IMR-90 (cell line): ENCODE results near the gene CAPS. TPM values are rescaled to one million over a fixed set of nuclear protein-coding genes. Genes with fewer than 3 reads are reported as not detected.
"Not testable (repeated sequence)": the region's sequence is repeated elsewhere in the genome, so short reads cannot be mapped to it uniquely, and the experiment has no call there.

Experiments
- ATAC-seq: fragments of 200-7000 bp; cut with Tn5 transposase; 2 replicates; pipeline ENCODE4 v1.9.1; 2020; ENCODE audit warnings: low read depth, mild to moderate bottlenecking, moderate library complexity
- BruUV-seq: library from RNA; stranded (reverse); fragments of 400-500 nt; replicated peaks from 2 replicates; lab custom pipeline; 2021; lab: Mats Ljungman, UMichigan
- CTCF ChIA-PET: fragments of 300-600 bp; formaldehyde crosslinking; extraction: SDS; loops from one replicate; lab custom pipeline; 2021; ENCODE audit warnings: antibody characterized with exemption; lab: Yijun Ruan, JAX
- POLR2A ChIA-PET: fragments of 300-600 bp; sonication (Branson Sonifier 250); formaldehyde crosslinking; loops from one replicate; lab custom pipeline; 2022; ENCODE audit warnings: antibody characterized with exemption; ENCODE audit not compliant: unreplicated experiment; lab: Charles Lee
- DNase-seq: peaks from one replicate; pipeline ENCODE4 v3.0.0; 2013
- H2AFZ ChIP-seq: replicated peaks from 2 replicates; pipeline ENCODE3; 2013; ENCODE audit warnings: low read length, mild to moderate bottlenecking; ENCODE audit not compliant: poor library complexity
- H2AK5ac ChIP-seq: 2 replicates; pipeline ENCODE4 v1.6.1; 2013; ENCODE audit warnings: low read depth, low read length, inconsistent platforms
- H2AK9ac ChIP-seq: replicated peaks from 2 replicates; pipeline ENCODE3; 2013; ENCODE audit warnings: mild to moderate bottlenecking, low read depth, low read length, moderate library complexity; ENCODE audit not compliant: poor library complexity
- H2BK120ac ChIP-seq: 2 replicates; pipeline ENCODE4 v1.6.1; 2013; ENCODE audit warnings: low read depth, low read length, inconsistent platforms
- H2BK15ac ChIP-seq: 3 replicates; pipeline ENCODE4 v1.6.1; 2013; ENCODE audit warnings: low read depth, low read length, inconsistent platforms
- H2BK20ac ChIP-seq: 2 replicates; pipeline ENCODE4 v1.6.1; 2013; ENCODE audit warnings: low read depth, mild to moderate bottlenecking, inconsistent platforms, low read length, moderate library complexity
- H2BK5ac ChIP-seq: 2 replicates; pipeline ENCODE4 v1.6.1; 2013; ENCODE audit warnings: mild to moderate bottlenecking, low read depth, low read length, inconsistent platforms; ENCODE audit not compliant: poor library complexity, severe bottlenecking
- H3K14ac ChIP-seq: replicated peaks from 2 replicates; pipeline ENCODE4 v1.6.1; 2013; ENCODE audit warnings: low read depth, low read length, inconsistent platforms
- H3K18ac ChIP-seq: 2 replicates; pipeline ENCODE4 v1.6.1; 2013; ENCODE audit warnings: low read depth, low read length, control low read depth
- H3K23ac ChIP-seq: 2 replicates; pipeline ENCODE4 v1.6.1; 2013; ENCODE audit warnings: low read depth, low read length, inconsistent platforms
- H3K27ac ChIP-seq: 2 replicates; pipeline ENCODE4 v1.5.1; 2013; ENCODE audit warnings: mild to moderate bottlenecking, control low read depth, low read length; ENCODE audit not compliant: insufficient read depth
- H3K27me3 ChIP-seq: 2 replicates; pipeline ENCODE4 v1.6.1; 2013; ENCODE audit warnings: low read length; ENCODE audit not compliant: control insufficient read depth, insufficient read depth
- H3K36me3 ChIP-seq: 2 replicates; pipeline ENCODE4 v1.6.1; 2013; ENCODE audit warnings: low read length, mixed read lengths; ENCODE audit not compliant: control insufficient read depth, insufficient read depth
- H3K4ac ChIP-seq: 2 replicates; pipeline ENCODE4 v1.6.1; 2013; ENCODE audit warnings: low read depth, low read length, inconsistent platforms
- H3K4me1 ChIP-seq: 2 replicates; pipeline ENCODE4 v1.6.1; 2013; ENCODE audit warnings: low read length, mixed read lengths; ENCODE audit not compliant: control insufficient read depth, insufficient read depth
- H3K4me2 ChIP-seq: 2 replicates; pipeline ENCODE4 v1.6.1; 2013; ENCODE audit warnings: low read depth, mild to moderate bottlenecking, control low read depth, low read length, moderate library complexity
- H3K4me3 ChIP-seq: 2 replicates; pipeline ENCODE4 v1.5.1; 2013; ENCODE audit warnings: low read depth, mild to moderate bottlenecking, control low read depth, low read length, moderate library complexity; ENCODE audit not compliant: insufficient read depth
- H3K56ac ChIP-seq: 2 replicates; pipeline ENCODE4 v1.6.1; 2013; ENCODE audit warnings: low read length, inconsistent platforms; ENCODE audit not compliant: insufficient read depth; ENCODE audit errors: extremely low read depth
- H3K79me1 ChIP-seq, 2 experiments: 2 replicates each; pipeline ENCODE4 v1.6.1; 2013; ENCODE audit warnings: low read length in 2 of 2, inconsistent platforms in 1 of 2, low read depth in 1 of 2
- H3K9ac ChIP-seq: 2 replicates; pipeline ENCODE4 v1.6.1; 2013; ENCODE audit warnings: low read depth, low read length, control low read depth
- H3K9me1 ChIP-seq: 2 replicates; pipeline ENCODE4 v1.6.1; 2013; ENCODE audit warnings: low read length, inconsistent platforms; ENCODE audit not compliant: insufficient read depth
- H3K9me3 ChIP-seq: 2 replicates; pipeline ENCODE4 v1.6.1; 2013; ENCODE audit warnings: low read length; ENCODE audit not compliant: control insufficient read depth, insufficient read depth
- H4K20me1 ChIP-seq: 2 replicates; pipeline ENCODE4 v1.6.1; 2013; ENCODE audit warnings: low read length, inconsistent platforms; ENCODE audit not compliant: insufficient read depth
- H4K5ac ChIP-seq: 2 replicates; pipeline ENCODE4 v1.6.1; 2013; ENCODE audit warnings: mild to moderate bottlenecking, low read depth, low read length, control low read depth
- H4K8ac ChIP-seq, 2 experiments: 2 replicates each; pipeline ENCODE4 v1.6.1; 2013; ENCODE audit warnings: low read depth in 2 of 2, low read length in 2 of 2, control low read depth in 1 of 2, inconsistent platforms in 1 of 2
- H4K91ac ChIP-seq: 2 replicates; pipeline ENCODE4 v1.6.1; 2013; ENCODE audit warnings: low read depth, low read length, inconsistent platforms; ENCODE audit not compliant: insufficient read depth
- CHD1 ChIP-seq: IDR thresholded peaks from 2 replicates; pipeline ENCODE4 v1.6.1; 2012; ENCODE audit warnings: low read depth, low read length, improper control_type of control experiment
- MAFK ChIP-seq: IDR thresholded peaks from 2 replicates; pipeline ENCODE4 v1.6.1; 2012; ENCODE audit warnings: low read depth, low read length, improper control_type of control experiment
- MXI1 ChIP-seq: IDR thresholded peaks from 2 replicates; pipeline ENCODE4 v1.6.1; 2012; ENCODE audit warnings: low read depth, mild to moderate bottlenecking, low read length, moderate library complexity, borderline replicate concordance
- RCOR1 ChIP-seq: IDR thresholded peaks from 2 replicates; pipeline ENCODE4 v1.6.1; 2012; ENCODE audit warnings: mild to moderate bottlenecking, low read length, improper control_type of control experiment; ENCODE audit not compliant: insufficient replicate concordance
- WGBS, 2 experiments: methylation state at CpG; one replicate each; pipeline versions ENCODE4 v1.1.5 to v1.1.7; 2013; ENCODE audit warnings: missing lambda C conversion rate in 2 of 2; ENCODE audit not compliant: insufficient read length in 1 of 2; ENCODE audit errors: extremely low coverage in 2 of 2; 5-methylcytosine and 5-hydroxymethylcytosine counted together
- dilution Hi-C: fragments of 300-500 bp; cut with HindIII; formaldehyde crosslinking; loops from one replicate; pipeline ENCODE4 v1.14.3; 2018; ENCODE audit warnings: low sequenced_read_pairs; ENCODE audit not compliant: unreplicated experiment
- in situ Hi-C: fragments of 300-500 bp; cut with MboI; formaldehyde crosslinking; loops from 3 replicates; pipeline ENCODE4 v1.14.3; 2019; ENCODE audit warnings: low sequenced_read_pairs, inconsistent platforms, mixed read lengths
- intact Hi-C: fragments of 100-400 bp; cut with micrococcal nuclease; formaldehyde crosslinking; loops from 2 replicates; pipeline ENCODE4 v1.10.0; 2022
- polyA plus RNA-seq, 3 experiments: library from polyadenylated mRNA; depleted of rRNA; stranded (reverse); fragments of >200 nt; gene quantifications; 2 replicates each; pipeline ENCODE4 v1.2.3, GENCODE V29; 2012; ENCODE audit warnings: low replicate concordance in 1 of 3
- total RNA-seq: library from RNA; depleted of rRNA; stranded (reverse); fragments of >200 nt; gene quantifications from 2 replicates; pipeline ENCODE4 v1.2.3, GENCODE V29; 2012

Gene CAPS
- total and polyA plus RNA-seq, 2 of the 4 experiments (the other 2 are of a cell fraction), result 0.54 to 4.9 TPM

DNA sequence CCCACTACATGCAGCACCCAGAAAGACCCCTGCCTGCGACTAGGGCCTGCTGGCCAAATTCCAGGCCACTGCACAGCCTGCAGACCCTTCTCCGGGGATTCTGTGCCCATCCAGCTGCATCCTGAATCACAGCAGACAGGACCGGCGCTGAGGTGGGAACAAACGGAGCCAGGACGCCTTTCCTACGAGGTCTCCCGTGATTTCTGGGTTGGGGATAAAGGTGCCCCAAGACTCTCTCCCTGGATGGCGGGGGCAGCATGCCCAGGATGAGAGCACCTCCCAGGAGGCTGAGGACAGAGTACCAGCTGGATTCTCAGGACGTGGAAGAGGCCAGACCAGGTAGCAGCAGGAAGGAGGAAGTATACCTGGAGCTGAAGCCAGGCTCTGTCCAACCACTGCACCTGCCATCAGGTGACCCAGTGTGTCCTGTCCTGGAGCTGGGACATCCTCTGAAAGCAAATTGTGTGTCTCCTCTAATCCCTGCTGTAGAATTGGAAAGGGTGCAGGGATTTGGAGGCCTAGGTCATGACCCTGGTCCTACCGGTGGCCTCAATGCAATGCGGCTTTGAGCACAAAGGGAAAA lies 40.3 kb upstream of the CAPS start:
- no TSS peak for BruUV-seq
- no peak overlapping the region; the same call in 1 of the 2 replicates for H2AK5ac ChIP-seq
- no peak overlapping the region for H2BK15ac ChIP-seq
- no peak overlapping the region for H3K4ac ChIP-seq
- no peaks in the 10 kb centered on the region for H3K9me1 ChIP-seq
- H3K4me3 ChIP-seq, result no peak overlapping the region
- no peak overlapping the region for H3K23ac ChIP-seq
- ChIA-PET POLR2A (no interaction called here), CTCF (no interaction called here)
- 84% methylated on average over 10 of the region's 12 CpGs; no CpG with 5 or more reads in 1 of the 2 experiments for WGBS, 2 experiments
- H3K14ac ChIP-seq, result no peak overlapping the region
- H2AK9ac ChIP-seq, result no peak overlapping the region
- H3K4me2 ChIP-seq, result no peak overlapping the region
- H3K27ac ChIP-seq, result no peak overlapping the region
- H3K36me3 ChIP-seq, result no peaks in the 10 kb centered on the region
- H3K18ac ChIP-seq, result no peak overlapping the region
- no peak overlapping the region for H2AFZ ChIP-seq
- H4K20me1 ChIP-seq, result no peaks in the 10 kb centered on the region
- ATAC-seq, result no peak
- H3K9ac ChIP-seq, result no peak overlapping the region
- H2BK120ac ChIP-seq, result no peak overlapping the region
- peaks cover 6% of the 10 kb centered on the region; the same call in 1 of the 2 replicates for H3K4me1 ChIP-seq
- H3K27me3 ChIP-seq, result peaks cover 9% of the 10 kb centered on the region
- H2BK5ac ChIP-seq, result no peak overlapping the region
- intact Hi-C loops, result no loop called here
- in situ Hi-C loops, result no loop called here
- H2BK20ac ChIP-seq, result no peak overlapping the region
- TF ChIP-seq CHD1, result no peak
- TF ChIP-seq MAFK, result no peak
- no peak for TF ChIP-seq RCOR1
- TF ChIP-seq MXI1, result no peak
- H3K79me1 ChIP-seq, result no peaks in the 10 kb centered on the region
- dilution Hi-C loops, result no loop called here
- H3K9me3 ChIP-seq, result no peaks in the 10 kb centered on the region
- H4K8ac ChIP-seq, result no peak overlapping the region
- H3K56ac ChIP-seq, result no peak overlapping the region
- no peak overlapping the region for H4K5ac ChIP-seq
- DNase-seq, result no peak
- no peak overlapping the region for H4K91ac ChIP-seq

GRCh38 chr19:5874496-5874895 lies 39.6 kb upstream of the CAPS start:
- H3K9ac ChIP-seq, H4K8ac ChIP-seq, intact Hi-C loops, dilution Hi-C loops, H3K4me2 ChIP-seq, H3K27ac ChIP-seq, H4K91ac ChIP-seq, H3K36me3 ChIP-seq, H3K18ac ChIP-seq, H3K4me3 ChIP-seq, H3K56ac ChIP-seq, POLR2A ChIA-PET, H4K5ac ChIP-seq, H3K23ac ChIP-seq, H2BK120ac ChIP-seq, H2BK15ac ChIP-seq, H3K9me1 ChIP-seq, H3K4me1 ChIP-seq, H3K27me3 ChIP-seq, H3K9me3 ChIP-seq, CTCF ChIA-PET, H3K79me1 ChIP-seq, H4K20me1 ChIP-seq, H3K14ac ChIP-seq, H2BK5ac ChIP-seq, BruUV-seq, H2BK20ac ChIP-seq, in situ Hi-C loops: not testable (repeated sequence)
- H2AK9ac ChIP-seq, result peak overlapping the region; percentile 78
- peak; percentile 35 for DNase-seq
- H3K4ac ChIP-seq, result 0 out of 2 replicates have a peak overlapping the region, but pooled peaks have one; percentile 22
- peak overlapping the region; percentile 49 for H2AFZ ChIP-seq
- WGBS, 2 experiments, result 100% methylated on average over 1 of the region's 7 CpGs; no CpG with 5 or more reads in 1 of the 2 experiments
- ATAC-seq, result peak; percentile 57
- H2AK5ac ChIP-seq, result peak overlapping the region; percentile 28; the same call in 1 of the 2 replicates
